Spleen (tissue), 11 donors: ENCODE data around the gene FNBP1. TPM values are rescaled to one million over a fixed set of nuclear protein-coding genes. Genes with fewer than 3 reads are reported as not detected.

Source experiments
- microRNA-seq, 3 donors: library from miRNA; unstranded; fragments of <30 nt; microRNA quantifications; one replicate each; pipeline versions ENCODE4 to v1.1.0, GENCODE V29; 2019 to 2020
- polyA plus RNA-seq, 3 donors: library from polyadenylated mRNA; stranded (reverse); fragments of 200-250 nt; gene quantifications; one replicate each; pipeline ENCODE4 v1.2.1, GENCODE V29; 2013
- small RNA-seq, 4 donors: library from RNA; depleted of rRNA; stranded (forward); fragments of <200 nt; gene quantifications; one replicate each; pipeline ENCODE3, GENCODE V24; 2016
- total RNA-seq, 7 donors: library from RNA; depleted of rRNA in 3 of 7; stranded (reverse); fragments of >200 nt in 3 of 7; fragmentation: NEBNext Ultra II Directional in 4 of 7; extraction: Animal tissue kit (Norgen Biotek cat#: 25700) in 4 of 7; gene quantifications; one replicate each; pipeline versions ENCODE4 v1.1.0 to v1.2.1, GENCODE V29; 2016 to 2021
- donor health status: healthy with polysubstance abuse.
- donor health status: DM: no; HTN: no; CAD: no; lungs with moderate emphysema.
- donor health status: DM: no; HTN: no; CAD: no.
- donor health status: Bipolar disorder and iron deficiency.
- donor health status: healthy.
- donor health status: DM: no; HTN: no; CAD: no.
- donor health status: DM: yes; HTN: yes; CAD: no.

FNBP1 gene
- total and polyA plus RNA-seq, 10 donors = 40.6 to 156 (median 146) TPM

Small RNA genes within 50 kb of the gene (microRNA-seq; reads per million reads assigned to microRNA genes)
- 0 to 1.1 (median 0) reads per million in 3 donors for gene MIR6855

Small RNA genes within 50 kb of the gene (small RNA-seq; reads per million reads assigned to genes)
- gene MIR6855 = 0 to 0.08 (median 0.03) reads per million in 4 donors

Other genes starting within 250 kb of the FNBP1 start
- gene TOR1B, start 240.0 kb downstream of the FNBP1 start, total RNA-seq = 10 to 100 TPM; 16.1 to 38.0 (median 18.9) TPM
- gene TOR1B, start 240.0 kb downstream of the FNBP1 start, polyA plus RNA-seq = 1 to 10 TPM; 5.3 to 8.3 (median 6.3) TPM
- 10 to 100 TPM; 27.7 to 49.5 (median 32.5) TPM for gene TOR1A, start 219.1 kb downstream of the FNBP1 start, total RNA-seq
- 10 to 100 TPM; 13.3 to 20.0 (median 16.5) TPM for gene TOR1A, start 219.1 kb downstream of the FNBP1 start, polyA plus RNA-seq
- 100 to 1,000 TPM in 1 of 7 donors, 10 to 100 TPM in 6; 35.6 to 105 (median 47.3) TPM for gene C9orf78, start 207.9 kb downstream of the FNBP1 start, total RNA-seq
- gene C9orf78, start 207.9 kb downstream of the FNBP1 start, polyA plus RNA-seq = 10 to 100 TPM; 51.5 to 68.9 (median 66.3) TPM
- gene USP20, start 207.7 kb downstream of the FNBP1 start, total RNA-seq = 10 to 100 TPM; 29.7 to 55.3 (median 39.4) TPM
- 10 to 100 TPM; 38.1 to 83.7 (median 67.6) TPM for gene USP20, start 207.7 kb downstream of the FNBP1 start, polyA plus RNA-seq
- 10 to 100 TPM; 25.2 to 42.8 (median 30.5) TPM for gene GPR107, start 10.7 kb upstream of the FNBP1 start, total RNA-seq
- 1 to 10 TPM; 3.9 to 7.4 (median 4.3) TPM for gene GPR107, start 10.7 kb upstream of the FNBP1 start, polyA plus RNA-seq
- gene NCS1, start 129.2 kb upstream of the FNBP1 start, total RNA-seq = 1 to 10 TPM in 4 of 7 donors, under 1 TPM in 3; 0.46 to 2.5 (median 1.2) TPM
- 1 to 10 TPM in 2 of 3 donors, under 1 TPM in 1; 0.50 to 1.6 (median 1.3) TPM for gene NCS1, start 129.2 kb upstream of the FNBP1 start, polyA plus RNA-seq
- gene HMCN2, start 222.6 kb upstream of the FNBP1 start, total RNA-seq = 1 to 10 TPM in 2 of 7 donors, under 1 TPM in 5; 0.09 to 1.9 (median 0.67) TPM
- gene HMCN2, start 222.6 kb upstream of the FNBP1 start, polyA plus RNA-seq = 1 to 10 TPM in 2 of 3 donors, under 1 TPM in 1; 0.39 to 1.7 (median 1.4) TPM